B cell (primary cell): ENCODE measurements around the gene NOTCH1. TPM values are rescaled to one million over a fixed set of nuclear protein-coding genes. Genes with fewer than 3 reads are reported as not detected.
A peak's percentile ranks its signal among the peaks of the same experiment; 100 is the strongest.

Source experiments
- ATAC-seq: fragments of 200-7000 bp; cut with Tn5 transposase; one replicate; pipeline ENCODE4 v1.10.0; 2021; ENCODE audit warnings: low read depth, mild to moderate bottlenecking, moderate number of reproducible peaks, moderate library complexity
- CTCF ChIA-PET: fragments of 350-600 bp; sonication (Branson Sonifier 250); formaldehyde crosslinking; loops from one replicate; lab custom pipeline; 2021; ENCODE audit warnings: antibody characterized with exemption, inconsistent platforms; lab: Charles Lee
- POLR2A ChIA-PET: fragments of 350-600 bp; sonication (Branson Sonifier 250); formaldehyde crosslinking; loops from one replicate; lab custom pipeline; 2021; ENCODE audit warnings: antibody characterized with exemption; lab: Charles Lee
- DNase-seq: peaks from one replicate; pipeline ENCODE4 v3.0.0; 2013
- H2AFZ ChIP-seq: 2 replicates; pipeline ENCODE4 v1.6.1; 2012; ENCODE audit warnings: mild to moderate bottlenecking, low read depth, low read length; ENCODE audit not compliant: insufficient read depth, poor library complexity, severe bottlenecking
- H3K27ac ChIP-seq, 2 donors: 1 replicate in 1 of 2; 2 replicates in 1 of 2; pipeline ENCODE4 v1.5.1; 2012 to 2013; ENCODE audit warnings: low read length in 2 of 2, mild to moderate bottlenecking in 2 of 2, moderate library complexity in 1 of 2
- H3K27me3 ChIP-seq, 4 experiments: fragments of 200-600 bp in 1 of 4; sonication (generic) in 1 of 4; replicated peaks in 1 of 4; 1 replicate in 2 of 4; 2 replicates in 2 of 4; pipeline versions ENCODE4 v1.6.1 to v1.7.0; 2013 to 2016; ENCODE audit warnings: low read length in 3 of 4, mild to moderate bottlenecking in 2 of 4, mixed read lengths in 1 of 4, moderate library complexity in 1 of 4; ENCODE audit not compliant: insufficient read depth in 4 of 4, control insufficient read depth in 3 of 4; ENCODE audit errors: control extremely low read depth in 1 of 4
- H3K36me3 ChIP-seq, 2 experiments: replicated peaks in 1 of 2; 1 replicate in 1 of 2; 2 replicates in 1 of 2; pipeline versions ENCODE4 v1.6.1 to v1.7.1; 2013; ENCODE audit warnings: low read length in 1 of 2; ENCODE audit not compliant: insufficient read depth in 2 of 2, control insufficient read depth in 1 of 2; ENCODE audit errors: control extremely low read depth in 1 of 2, extremely low read depth in 1 of 2
- H3K4me1 ChIP-seq, 2 donors: fragments of 200-600 bp in 1 of 2; sonication (generic) in 1 of 2; 1 replicate in 1 of 2; 2 replicates in 1 of 2; pipeline versions ENCODE4 v1.5.1 to v1.6.1; 2013 to 2017; ENCODE audit warnings: low read length in 2 of 2; ENCODE audit not compliant: control insufficient read depth in 2 of 2, insufficient read depth in 2 of 2
- H3K4me2 ChIP-seq: replicated peaks from 2 replicates; pipeline ENCODE3; 2012; ENCODE audit warnings: mild to moderate bottlenecking, low read depth, low read length; ENCODE audit not compliant: poor library complexity, severe bottlenecking
- H3K4me3 ChIP-seq, 5 experiments: fragments of 200-600 bp in 1 of 5; sonication (generic) in 1 of 5; 1 replicate in 3 of 5; 2 replicates in 2 of 5; pipeline versions ENCODE4 v1.5.1 to v1.7.0; 2011 to 2016; ENCODE audit warnings: low read length in 4 of 5, mild to moderate bottlenecking in 4 of 5, low read depth in 2 of 5, control low read depth in 1 of 5, moderate library complexity in 1 of 5; ENCODE audit not compliant: insufficient read depth in 1 of 5; ENCODE audit errors: control extremely low read depth in 1 of 5, extremely low read depth in 1 of 5
- H3K79me2 ChIP-seq: fragments of 200-600 bp; sonication (generic); one replicate; pipeline ENCODE4 v1.6.0; 2016; ENCODE audit warnings: low read length; ENCODE audit not compliant: control insufficient read depth, insufficient read depth
- H3K9ac ChIP-seq: fragments of 200-600 bp; sonication (generic); 2 replicates; pipeline ENCODE4 v1.6.1; 2017; ENCODE audit warnings: mild to moderate bottlenecking, low read length, moderate library complexity
- H3K9me3 ChIP-seq, 3 donors: one replicate each; pipeline versions ENCODE4 v1.6.1 to v1.7.1; 2013; ENCODE audit warnings: low read length in 2 of 3; ENCODE audit not compliant: control insufficient read depth in 2 of 3, insufficient read depth in 1 of 3; ENCODE audit errors: control extremely low read depth in 1 of 3
- H4K20me1 ChIP-seq: 2 replicates; pipeline ENCODE4 v1.6.0; 2012; ENCODE audit warnings: mild to moderate bottlenecking, low read length; ENCODE audit not compliant: insufficient read depth, control insufficient read depth, poor library complexity, severe bottlenecking
- H3K27ac Mint-ChIP-seq: one replicate; pipeline ENCODE4 v1.8.0; 2021; ENCODE audit warnings: mixed read lengths
- H3K27me3 Mint-ChIP-seq: one replicate; pipeline ENCODE4 v1.8.0; 2021; ENCODE audit warnings: mixed read lengths
- H3K4me1 Mint-ChIP-seq: one replicate; pipeline ENCODE4 v1.8.0; 2021; ENCODE audit warnings: mixed read lengths
- H3K4me3 Mint-ChIP-seq: one replicate; pipeline ENCODE4 v1.8.0; 2021; ENCODE audit warnings: mixed read lengths
- H3K9me3 Mint-ChIP-seq: one replicate; pipeline ENCODE4 v1.8.0; 2022; ENCODE audit warnings: mixed read lengths; ENCODE audit not compliant: insufficient read depth
- CTCF ChIP-seq: fragments of 200-600 bp; IDR thresholded peaks from one replicate; pipeline ENCODE4 v1.8.0; 2022; ENCODE audit warnings: antibody characterized with exemption, mild to moderate bottlenecking
- EZH2 ChIP-seq: IDR thresholded peaks from 2 replicates; pipeline ENCODE4 v1.6.1; 2012; ENCODE audit warnings: borderline replicate concordance, low read depth, mild to moderate bottlenecking, moderate library complexity, low read length; ENCODE audit not compliant: insufficient read depth, poor library complexity, severe bottlenecking
- WGBS: methylation state at CpG from one replicate; pipeline ENCODE4 v1.1.5; 2013; ENCODE audit warnings: missing lambda C conversion rate; ENCODE audit not compliant: insufficient coverage; 5-methylcytosine and 5-hydroxymethylcytosine counted together
- intact Hi-C: fragments of 100-400 bp; cut with micrococcal nuclease; formaldehyde crosslinking; loops from one replicate; pipeline ENCODE4 v1.10.0; 2022
- polyA plus RNA-seq: library from polyadenylated mRNA; depleted of rRNA; stranded (reverse); fragments of >200 nt; gene quantifications from 2 replicates; pipeline ENCODE4 v1.2.3, GENCODE V29; 2012
- total RNA-seq, 2 donors: library from RNA; stranded (reverse); fragments of 120-200 nt in 1 of 2; gene quantifications; 1 replicate in 1 of 2; 2 replicates in 1 of 2; pipeline versions ENCODE4 v1.2.3 to v1.2.4, GENCODE V29; 2013 to 2022

NOTCH1 gene
- total and polyA plus RNA-seq, 2 donors (not counting 1 experiment from before 2014, with no cell fraction given) = 16.6 to 38.5 TPM

- DNase-seq (no peak), ATAC-seq (no peak)
- H3K4me2 ChIP-seq = no peak overlapping the region
- Mint-ChIP-seq H3K4me1 (peaks cover 46% of the 10 kb centered on the region), H3K9me3 (no peaks in the 10 kb centered on the region), H3K4me3 (no peak overlapping the region), H3K27ac (peak overlapping the region; percentile 20), H3K27me3 (no peaks in the 10 kb centered on the region)
- H3K36me3 ChIP-seq = peaks cover 0 to 14% of the 10 kb centered on the region in 2 experiments
- H3K27ac ChIP-seq = no peak overlapping the region
- intact Hi-C loops = loop anchor here (2.0 to 10.0 kb wide), 3 partner anchors 65 to 207 kb away; partner anchors contain the start of genes LCN8 and SEC16A
- peaks cover 0 to 3% (median 0%) of the 10 kb centered on the region in 3 donors for H3K9me3 ChIP-seq
- CTCF ChIA-PET = interaction anchor here (1.0 to 2.3 kb wide), 3 partner anchors 8 to 84 kb away, joined by 3 to 7 read pairs (median 5); no protein-coding TSS in a partner anchor
- H3K27me3 ChIP-seq = no peaks in the 10 kb centered on the region
- H4K20me1 ChIP-seq = peaks cover 45% of the 10 kb centered on the region
- H3K4me1 ChIP-seq = peaks cover 43 to 59% of the 10 kb centered on the region in 2 donors
- H3K79me2 ChIP-seq = peaks cover 25% of the 10 kb centered on the region
- H2AFZ ChIP-seq = no peak overlapping the region
- WGBS = 93% methylated on average over 17 of the region's 25 CpGs
- POLR2A ChIA-PET = no interaction called here
- TF ChIP-seq CTCF = no peak
- no peak for TF ChIP-seq EZH2
- H3K9ac ChIP-seq = no peak overlapping the region
- no peak overlapping the region for H3K4me3 ChIP-seq
These were observed 1.8 kb upstream of the NOTCH1 start for GRCh38 chr9:136547508-136548215.
